Measurements from ENCODE around the gene ACTL7B. TPM values are rescaled to one million over a fixed set of nuclear protein-coding genes. Genes with fewer than 3 reads are reported as not detected.

Gene ACTL7B, protein sequence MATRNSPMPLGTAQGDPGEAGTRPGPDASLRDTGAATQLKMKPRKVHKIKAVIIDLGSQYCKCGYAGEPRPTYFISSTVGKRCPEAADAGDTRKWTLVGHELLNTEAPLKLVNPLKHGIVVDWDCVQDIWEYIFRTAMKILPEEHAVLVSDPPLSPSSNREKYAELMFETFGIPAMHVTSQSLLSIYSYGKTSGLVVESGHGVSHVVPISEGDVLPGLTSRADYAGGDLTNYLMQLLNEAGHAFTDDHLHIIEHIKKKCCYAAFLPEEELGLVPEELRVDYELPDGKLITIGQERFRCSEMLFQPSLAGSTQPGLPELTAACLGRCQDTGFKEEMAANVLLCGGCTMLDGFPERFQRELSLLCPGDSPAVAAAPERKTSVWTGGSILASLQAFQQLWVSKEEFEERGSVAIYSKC
- not detected in 2 replicates for polyA plus RNA-seq

DNA sequence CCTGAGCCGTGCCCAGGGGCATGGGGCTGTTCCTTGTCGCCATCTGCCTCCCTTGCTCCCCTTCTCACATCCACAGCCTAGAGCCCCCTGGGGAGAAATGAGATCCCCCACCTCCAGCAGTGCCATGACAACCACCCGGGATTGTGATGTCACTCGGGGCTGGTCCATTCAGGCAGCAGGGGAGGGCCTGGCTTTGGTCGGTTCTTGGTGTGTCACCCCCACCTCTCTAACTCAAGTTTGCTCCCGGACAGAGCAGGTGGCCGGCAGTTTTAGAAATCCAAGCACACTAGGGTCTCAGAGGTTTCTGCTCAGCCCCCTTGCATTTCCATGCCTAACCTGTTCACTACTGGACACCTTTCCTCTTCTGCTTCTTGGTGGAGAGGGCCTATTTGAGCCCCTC, at the start of gene ACTL7B:
Gene ACTL7B, minus strand, starts transcription at position 99 of the 400 bp plus-strand sequence. Its CDS starts 56 bp downstream, at position 43.

GRCh38 chr9:108861997-108862396, 6.2 kb upstream of the ACTL7B start, which contains the start of gene ACTL7A:
TSS of gene ACTL7A (plus strand) at chr9:108862266. CDS start at chr9:108862323, 57 bp downstream.

Other genes with a start within 250 kb of the ACTL7B start
- not detected in 2 replicates for gene ACTL7A, start 6.3 kb upstream of the ACTL7B start, polyA plus RNA-seq
- gene ELP1, start 78.1 kb upstream of the ACTL7B start, polyA plus RNA-seq, result 13.6 and 16.2 TPM in 2 replicates
- gene ABITRAM, start 78.4 kb upstream of the ACTL7B start, polyA plus RNA-seq, result 14.0 and 31.1 TPM in 2 replicates
- gene CTNNAL1, start 157.5 kb upstream of the ACTL7B start, polyA plus RNA-seq, result 9.5 and 12.5 TPM in 2 replicates